HG02623 (cell line): Measurements from ENCODE around the gene MED27.
"Not testable (repeated sequence)": the region's sequence is repeated elsewhere in the genome, so short reads cannot be mapped to it uniquely, and the experiment has no call there.

ENCODE experiments used
- ATAC-seq: cut with Tn5 transposase; IDR thresholded peaks from one replicate; pipeline ENCODE4 v1.9.1; 2021; ENCODE audit warnings: moderate library complexity; ENCODE audit not compliant: unreplicated experiment

The MED27 gene

GRCh38 chr9:132077881-132078698 is 1.6 kb downstream of the MED27 start:
- no peak for ATAC-seq

- ATAC-seq: no peak
Observed at GRCh38 chr9:132075853-132076252, 3.8 kb downstream of the MED27 start.

DNA sequence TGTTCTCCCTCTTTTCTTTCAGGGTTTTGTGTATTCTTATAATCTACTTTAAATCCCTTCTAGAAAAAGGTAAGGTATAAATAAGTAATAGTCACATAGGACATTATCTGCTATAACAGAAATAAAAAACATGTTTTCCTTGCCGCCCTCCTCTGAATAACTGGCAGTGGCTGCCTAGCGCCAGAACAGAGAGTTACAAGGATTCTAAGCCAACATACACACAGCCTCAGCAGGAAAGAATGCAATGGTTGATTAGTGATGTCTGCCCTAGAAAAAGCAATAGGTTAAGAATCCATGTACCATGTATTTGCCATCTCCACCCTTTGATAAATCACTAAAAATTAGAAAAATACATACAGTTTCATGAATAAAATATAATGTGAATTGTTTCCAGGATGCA is 4.9 kb downstream of the MED27 start:
- ATAC-seq: no peak

DNA sequence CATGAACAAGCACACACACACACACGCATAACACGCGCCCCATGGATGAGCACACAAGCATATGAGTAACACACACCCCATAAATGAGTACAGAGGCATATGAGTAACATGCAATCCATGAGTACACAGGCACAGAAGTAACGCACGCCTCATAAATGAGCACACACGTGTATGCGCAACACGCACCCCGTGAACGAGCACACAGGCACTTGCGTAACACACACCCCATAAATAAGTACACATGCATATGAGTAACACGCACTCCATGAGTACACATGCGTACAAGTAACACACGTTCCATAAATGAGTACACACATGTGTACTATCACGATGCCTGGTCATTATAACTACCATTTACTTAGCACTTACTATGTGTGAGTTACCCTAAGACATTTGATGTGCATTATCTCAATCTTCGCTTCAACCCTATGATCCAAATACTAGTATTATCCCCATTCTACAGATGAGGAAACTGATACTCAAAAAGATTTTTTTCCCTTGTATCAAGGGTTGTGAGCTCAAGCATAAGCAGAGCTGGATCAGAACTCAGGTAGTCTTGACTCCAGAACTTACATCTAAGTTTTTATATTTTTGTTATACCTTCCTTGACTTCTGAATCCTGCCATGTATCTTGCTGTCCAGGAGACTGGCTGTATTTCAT is 7.7 kb downstream of the MED27 start:
- no peak for ATAC-seq

DNA sequence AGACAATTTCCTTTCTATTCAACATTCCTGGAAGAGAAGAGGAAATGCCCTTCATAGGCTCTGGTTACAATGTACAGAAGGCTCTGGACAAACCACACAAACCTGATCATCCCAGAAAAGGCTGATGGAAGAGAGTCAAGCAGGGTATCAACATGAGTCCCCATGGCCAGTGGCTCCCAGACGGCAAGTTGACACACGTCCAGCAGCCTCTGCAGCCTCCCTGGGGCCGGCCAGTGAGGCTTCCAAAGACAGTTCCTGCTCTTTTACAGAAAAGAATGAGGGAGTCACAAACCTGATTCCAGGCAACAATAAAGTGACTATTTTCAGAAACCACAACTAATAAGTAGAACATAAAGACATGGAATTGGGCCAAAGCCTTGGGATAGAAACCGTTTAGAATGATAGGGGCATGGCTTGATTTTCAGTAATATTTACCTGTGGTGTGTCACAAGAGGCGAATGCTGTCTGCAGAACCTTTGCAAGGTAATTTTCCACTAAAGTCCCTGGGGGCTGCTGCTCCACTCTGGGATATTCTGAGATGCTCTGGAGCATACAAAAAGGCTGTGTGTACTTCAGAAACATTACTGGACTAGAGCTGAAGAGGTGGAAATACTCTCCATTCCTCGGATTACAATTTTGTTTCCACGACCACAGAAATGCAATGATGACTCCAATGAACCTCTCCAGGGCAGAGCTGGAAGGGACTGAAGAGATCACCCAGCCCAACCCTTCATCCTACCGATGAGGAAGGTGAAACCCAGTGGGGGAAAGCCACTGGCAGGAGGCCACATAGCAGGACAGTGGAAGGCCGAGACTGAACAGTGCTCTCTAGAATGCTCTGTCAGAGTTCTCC is 10.4 kb downstream of the MED27 start:
- ATAC-seq: no peak

- ATAC-seq: no peak
Observed at GRCh38 chr9:132068605-132069004, 11.1 kb downstream of the MED27 start.

- ATAC-seq: no peak
Observed at GRCh38 chr9:132066511-132066910, 13.2 kb downstream of the MED27 start.

DNA sequence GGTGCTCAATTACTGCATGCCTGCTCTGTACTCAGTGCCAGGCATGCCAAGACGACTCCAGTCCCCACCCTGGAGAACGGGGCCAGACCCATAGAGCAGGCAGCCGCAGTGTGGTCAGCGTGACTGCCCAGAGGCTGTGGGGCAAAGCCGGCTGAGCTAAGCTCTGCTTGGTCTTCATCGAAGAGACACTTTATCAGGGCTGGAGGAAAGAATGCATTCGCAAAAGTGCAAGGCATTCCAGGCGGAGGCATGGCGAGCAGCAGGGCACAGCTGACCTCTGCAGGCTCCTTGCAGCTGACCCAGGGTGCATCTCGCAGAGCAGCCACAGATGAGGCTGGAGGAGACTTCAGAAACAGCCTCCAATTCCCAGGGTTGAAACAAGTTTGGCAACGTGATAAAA is 13.6 kb downstream of the MED27 start:
- ATAC-seq: no peak

GRCh38 chr9:132063281-132063680 is 16.4 kb downstream of the MED27 start:
- no peak for ATAC-seq

- ATAC-seq: no peak
Observed at GRCh38 chr9:132062806-132063205, 16.9 kb downstream of the MED27 start.

GRCh38 chr9:132061526-132061925 is 18.1 kb downstream of the MED27 start:
- no peak for ATAC-seq

DNA sequence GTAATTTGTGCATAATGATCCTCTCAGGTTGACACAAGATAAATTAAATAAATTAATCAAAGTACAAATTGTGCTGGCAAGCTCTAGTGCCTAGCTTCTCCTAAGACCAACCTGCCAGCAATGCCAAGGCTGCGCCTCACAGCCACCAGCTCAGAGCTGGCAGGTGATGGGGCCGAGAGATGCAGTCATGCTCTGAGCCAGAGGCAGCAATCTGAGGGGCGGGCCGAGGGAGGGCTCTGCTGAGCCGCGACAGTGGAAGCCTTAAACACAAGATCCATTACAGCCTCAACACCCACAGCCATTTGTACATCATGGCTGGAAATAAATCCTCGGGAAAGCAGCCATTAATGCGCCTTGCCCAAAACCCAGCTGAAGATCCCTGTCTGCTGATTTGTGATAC is 20.3 kb downstream of the MED27 start:
- ATAC-seq: no peak

- not testable (repeated sequence) for ATAC-seq
Observed at GRCh38 chr9:132058226-132058625, 21.4 kb downstream of the MED27 start.

DNA sequence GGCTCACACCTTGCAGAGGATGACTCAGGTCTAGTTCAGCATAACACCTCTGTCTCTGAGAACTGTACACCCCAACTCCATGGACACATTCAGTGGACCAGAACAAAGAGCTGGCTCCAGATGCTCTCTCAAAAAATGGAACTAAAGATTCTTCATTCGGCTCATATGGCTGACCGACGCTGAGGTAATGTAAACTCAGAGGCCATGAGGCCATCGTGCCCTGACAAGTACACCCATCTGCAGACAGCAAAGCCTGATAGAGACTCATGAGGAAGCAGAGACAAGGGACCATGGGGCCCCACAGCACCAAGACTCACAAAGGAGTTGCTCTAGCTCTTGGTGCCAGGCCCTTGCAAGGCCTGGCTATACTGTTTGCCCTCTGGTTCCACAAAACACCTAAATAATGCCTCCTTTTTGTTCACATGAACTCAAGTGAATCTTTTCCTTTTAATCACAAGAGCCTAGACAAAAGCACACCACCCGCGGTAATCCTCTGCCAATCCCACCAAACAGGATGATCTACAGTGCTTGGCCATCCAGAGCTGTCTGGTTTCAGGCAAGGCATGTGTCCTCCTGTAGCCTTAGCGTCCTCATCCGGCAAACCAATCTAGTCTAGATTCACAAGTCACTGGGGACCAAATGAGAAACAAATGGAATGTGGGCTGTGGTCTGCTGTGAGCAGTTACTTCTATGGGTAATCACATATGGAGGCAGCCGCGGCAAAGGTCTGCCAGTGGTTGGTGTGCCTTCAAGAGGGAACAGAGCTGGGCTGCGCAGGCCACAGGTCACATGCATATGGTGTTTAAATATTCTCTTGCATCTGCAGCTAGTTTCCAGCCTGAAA is 22.7 kb downstream of the MED27 start:
- no peak for ATAC-seq

DNA sequence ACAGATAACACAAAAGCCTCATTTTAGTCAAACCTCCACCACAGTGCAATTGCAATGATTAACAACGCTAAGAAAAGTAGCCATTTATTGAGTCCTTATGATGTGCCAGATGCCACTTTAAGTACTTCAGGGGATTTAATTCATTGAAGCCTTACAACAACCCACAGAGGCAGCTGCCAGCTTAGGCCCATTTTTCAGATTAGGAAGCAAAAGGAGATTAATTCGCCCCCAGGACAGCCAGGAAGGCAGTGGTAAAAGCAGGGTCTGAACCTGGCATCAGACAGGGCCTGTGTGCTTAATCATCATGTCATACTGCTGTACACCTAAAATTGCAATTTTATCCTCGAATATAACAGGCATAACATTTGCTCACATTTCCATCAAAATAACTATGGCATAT is 23.9 kb downstream of the MED27 start:
- no peak for ATAC-seq

DNA sequence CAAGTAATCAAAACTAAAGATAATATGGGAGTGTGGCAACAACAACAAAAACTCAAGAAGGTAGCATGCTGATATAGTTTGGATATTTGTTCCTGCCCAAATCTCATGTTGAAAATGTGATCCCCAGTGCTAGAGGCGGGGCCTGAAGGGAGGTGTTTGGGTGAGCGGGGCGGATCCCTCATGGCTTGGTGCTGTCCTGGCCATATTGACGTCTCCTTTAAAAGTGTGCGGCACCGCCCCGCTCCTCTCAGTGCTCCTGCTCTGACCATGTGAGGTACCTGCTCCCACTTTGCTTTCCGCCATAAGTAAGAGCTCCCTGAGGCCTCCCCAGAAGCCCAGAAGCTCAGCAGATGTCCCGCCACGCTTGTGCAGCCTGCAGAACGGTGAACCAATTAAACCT is 25.6 kb downstream of the MED27 start:
- ATAC-seq: no peak

- no peak for ATAC-seq
Observed at GRCh38 chr9:132049900-132050299, 29.8 kb downstream of the MED27 start.

GRCh38 chr9:132049323-132049882 is 30.3 kb downstream of the MED27 start:
- ATAC-seq: no peak

DNA sequence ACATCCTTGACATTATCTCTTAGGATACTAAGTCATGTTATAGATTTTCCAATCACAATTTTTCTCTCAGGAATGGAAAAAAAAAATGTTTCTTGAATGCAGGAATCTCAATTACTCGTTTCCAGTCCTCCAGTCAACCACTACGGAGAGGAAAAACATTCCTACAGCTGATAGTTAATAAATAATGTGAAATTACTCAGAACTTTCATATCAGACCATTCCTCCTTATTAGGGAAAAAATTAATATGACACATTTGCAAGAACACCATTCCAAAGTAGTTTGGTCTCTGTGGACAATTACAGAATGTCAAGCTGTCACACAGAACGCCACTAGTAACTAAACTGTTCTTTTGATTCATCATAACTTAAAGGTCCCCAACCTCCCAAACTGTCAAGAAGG is 31.5 kb downstream of the MED27 start:
- ATAC-seq: no peak

DNA sequence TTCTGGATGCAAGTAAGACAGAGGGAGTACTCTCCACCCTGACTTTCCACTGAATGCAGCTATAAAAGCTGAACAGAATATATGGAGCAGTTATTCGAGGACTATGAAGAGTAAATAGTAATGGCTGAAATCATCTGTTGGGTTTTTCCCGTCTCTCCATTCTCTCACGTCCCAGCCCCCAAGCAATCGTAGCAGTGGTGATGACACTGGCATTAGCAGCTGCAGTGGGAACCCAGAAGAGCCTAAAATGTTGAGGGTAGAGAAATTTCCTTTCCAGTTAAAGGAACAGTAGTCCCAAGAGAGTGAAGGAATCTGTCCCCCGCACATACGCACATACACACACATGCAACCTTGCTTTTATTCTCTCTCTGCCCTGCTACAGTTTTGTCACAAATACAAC is 33.2 kb downstream of the MED27 start:
- ATAC-seq: no peak
